Measurements from ENCODE around the gene TRIAP1. TPM values are rescaled to one million over a fixed set of nuclear protein-coding genes. Genes with fewer than 3 reads are reported as not detected.

The TRIAP1 gene
- total and polyA plus RNA-seq, 2 donors (not counting 3 experiments of a cell fraction or from before 2014, with no cell fraction given), result 26.1 to 46.0 TPM

DNA sequence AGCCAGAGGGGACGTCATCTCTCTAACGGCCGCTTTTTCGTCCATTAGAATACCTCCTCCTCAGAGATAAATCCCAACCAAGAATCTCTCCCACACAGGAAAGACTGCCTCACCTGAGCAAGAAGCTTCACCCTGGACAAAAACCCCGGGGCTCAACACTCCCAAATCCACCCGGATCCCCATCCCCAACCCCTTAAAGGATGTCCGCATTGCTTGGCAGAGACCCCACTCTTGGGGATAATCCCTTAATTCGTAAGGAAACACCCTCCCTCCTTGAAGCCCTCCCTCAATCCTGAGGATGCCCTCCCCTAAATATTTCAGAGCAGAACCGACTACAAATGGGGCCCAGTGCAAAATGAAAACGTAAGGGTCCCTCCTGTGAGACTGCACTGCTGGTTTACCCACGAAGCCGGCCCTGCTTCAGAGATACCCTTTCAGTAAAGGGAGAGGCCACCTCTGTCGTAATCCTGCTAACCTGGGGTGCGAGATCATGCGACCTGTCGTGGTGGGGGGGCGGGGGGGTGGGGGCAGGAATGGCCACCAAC lies 49.1 kb upstream of the TRIAP1 start:
- Histone ChIP-seq H2AFZ (ENCODE audit: low read depth, low read length) (peak overlapping the region; percentile 4), H3K36me3 (ENCODE audit: control insufficient read depth in 2 of 2, extremely low read depth in 1 of 2, insufficient read depth in 2 of 2, low read length in 2 of 2) (peaks cover 6 to 10% of the 10 kb centered on the region in 2 experiments), H3K9ac (replicated peaks; ENCODE audit: extremely low read depth, insufficient read depth, low read length) (peak overlapping the region; percentile 12), H3K9me1 (replicated peaks; ENCODE audit: control insufficient read depth, extremely low read depth, insufficient read depth, low read length) (no peaks in the 10 kb centered on the region), H3K9me3 (replicated peaks; ENCODE audit: control insufficient read depth, insufficient read depth, low read length) (no peaks in the 10 kb centered on the region), H3K79me2 (ENCODE audit: control insufficient read depth, insufficient read depth, low read length) (peaks cover 24% of the 10 kb centered on the region), H3K27ac (ENCODE audit: insufficient read depth, low read depth, low read length) (no peak overlapping the region), H3K4me2 (ENCODE audit: insufficient read depth, low read length) (peak overlapping the region; percentile 64), H3K4me3 (replicated peaks in 1 of 3; ENCODE audit: insufficient read depth in 1 of 3, low read depth in 1 of 3, low read length in 3 of 3) (peak overlapping the region; percentile 4 to 64 (median 48)), H3K4me1 (ENCODE audit: control insufficient read depth, extremely low read depth, insufficient read depth, low read length) (peaks cover 15% of the 10 kb centered on the region), H4K20me1 (replicated peaks; ENCODE audit: control insufficient read depth, extremely low read depth, insufficient read depth, low read length) (peaks cover 11% of the 10 kb centered on the region), H3K27me3 (ENCODE audit: control insufficient read depth in 2 of 2, insufficient read depth in 2 of 2, low read length in 2 of 2) (no peaks in the 10 kb centered on the region)
- ChIA-PET CTCF (interaction anchor here (0.7 to 3.6 kb wide), 4 partner anchors 21 to 35 kb away, joined by 3 to 29 read pairs (median 6); partner anchors contain the start of gene COQ5), POLR2A (interaction anchor here (0.7 to 2.1 kb wide), 5 partner anchors 10 to 44 kb away, joined by 3 to 24 read pairs (median 6); partner anchors contain the start of gene SRSF9)
- FAIRE-seq (no peak), DNase-seq (ENCODE audit: low read depth, low spot score) (no peak)
- intact Hi-C loops (cut with micrococcal nuclease) (loop anchor here (1.0 kb wide), 1 partner anchor 26 kb away; the partner anchor contains the start of gene SRSF9), dilution Hi-C loops (cut with MboI; ENCODE audit: extremely low pct_ligation_motif_present, low sequenced_read_pairs) (no loop called here)
- TF ChIP-seq FOS (IDR thresholded peaks at IDR 0.05; ENCODE audit: borderline replicate concordance, insufficient read depth, low read length), result no peak
- TF ChIP-seq, protein P1, sequence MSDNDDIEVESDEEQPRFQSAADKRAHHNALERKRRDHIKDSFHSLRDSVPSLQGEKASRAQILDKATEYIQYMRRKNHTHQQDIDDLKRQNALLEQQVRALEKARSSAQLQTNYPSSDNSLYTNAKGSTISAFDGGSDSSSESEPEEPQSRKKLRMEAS (IDR thresholded peaks at IDR 0.05; ENCODE audit: insufficient read depth, insufficient read length), result no peak
- TF ChIP-seq, protein P2, sequence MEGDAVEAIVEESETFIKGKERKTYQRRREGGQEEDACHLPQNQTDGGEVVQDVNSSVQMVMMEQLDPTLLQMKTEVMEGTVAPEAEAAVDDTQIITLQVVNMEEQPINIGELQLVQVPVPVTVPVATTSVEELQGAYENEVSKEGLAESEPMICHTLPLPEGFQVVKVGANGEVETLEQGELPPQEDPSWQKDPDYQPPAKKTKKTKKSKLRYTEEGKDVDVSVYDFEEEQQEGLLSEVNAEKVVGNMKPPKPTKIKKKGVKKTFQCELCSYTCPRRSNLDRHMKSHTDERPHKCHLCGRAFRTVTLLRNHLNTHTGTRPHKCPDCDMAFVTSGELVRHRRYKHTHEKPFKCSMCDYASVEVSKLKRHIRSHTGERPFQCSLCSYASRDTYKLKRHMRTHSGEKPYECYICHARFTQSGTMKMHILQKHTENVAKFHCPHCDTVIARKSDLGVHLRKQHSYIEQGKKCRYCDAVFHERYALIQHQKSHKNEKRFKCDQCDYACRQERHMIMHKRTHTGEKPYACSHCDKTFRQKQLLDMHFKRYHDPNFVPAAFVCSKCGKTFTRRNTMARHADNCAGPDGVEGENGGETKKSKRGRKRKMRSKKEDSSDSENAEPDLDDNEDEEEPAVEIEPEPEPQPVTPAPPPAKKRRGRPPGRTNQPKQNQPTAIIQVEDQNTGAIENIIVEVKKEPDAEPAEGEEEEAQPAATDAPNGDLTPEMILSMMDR (IDR thresholded peaks at IDR 0.05; ENCODE audit: extremely low read depth in 1 of 2, insufficient read depth in 1 of 2, low read depth in 1 of 2, low read length in 2 of 2), result no peak
- no peak for TF ChIP-seq GATA2 (IDR thresholded peaks at IDR 0.05; ENCODE audit: insufficient read depth, insufficient read length, low read depth, low read length)
- TF ChIP-seq MYC (IDR thresholded peaks at IDR 0.05; ENCODE audit: low read depth, low read length), result no peak
- no peak for TF ChIP-seq JUN (IDR thresholded peaks at IDR 0.05; ENCODE audit: borderline replicate concordance, insufficient read depth, insufficient read length, low read depth)
- TF ChIP-seq POLR2AphosphoS5 (IDR thresholded peaks at IDR 0.05; ENCODE audit: insufficient read depth, low read depth, low read length), result no peak
- TF ChIP-seq POLR2A (IDR thresholded peaks at IDR 0.05; ENCODE audit: low read depth, low read length), result no peak
- no peak for TF ChIP-seq EZH2 (IDR thresholded peaks at IDR 0.05; ENCODE audit: borderline replicate concordance, low read depth, low read length, severe bottlenecking)
- no TSS peak for BruUV-seq (replicated peaks)
